ENCODE results near the gene ZIC1.

The ZIC1 gene

GRCh38 chr3:147409143-147410115 lies at the start of gene ZIC1:
TSS of gene ZIC1 (plus strand) at chr3:147409365. CDS start at chr3:147410113, 748 bp downstream.
- Histone ChIP-seq H3K36me3 (ENCODE audit: control insufficient read depth, insufficient read depth, low read length) (no peaks in the 10 kb centered on the region), H3K4me2 (ENCODE audit: low read length) (no peak within 1 kb of the TSS), H3K4me3 (ENCODE audit: low read depth, low read length) (no peak within 1 kb of the TSS), H3K9ac (no peak within 1 kb of the TSS), H3K4me1 (no peaks in the 10 kb centered on the region), H3K27ac (no peak within 1 kb of the TSS), H3K9me3 (ENCODE audit: control insufficient read depth, low read length) (no peaks in the 10 kb centered on the region), H2AFZ (no peak within 1 kb of the TSS), H3K27me3 (ENCODE audit: control insufficient read depth, insufficient read depth, low read length) (peaks cover 23% of the 10 kb centered on the region), H3K79me2 (no peaks in the 10 kb centered on the region)
- TF ChIP-seq CTCF (IDR thresholded peaks at IDR 0.05), result no peak

DNA sequence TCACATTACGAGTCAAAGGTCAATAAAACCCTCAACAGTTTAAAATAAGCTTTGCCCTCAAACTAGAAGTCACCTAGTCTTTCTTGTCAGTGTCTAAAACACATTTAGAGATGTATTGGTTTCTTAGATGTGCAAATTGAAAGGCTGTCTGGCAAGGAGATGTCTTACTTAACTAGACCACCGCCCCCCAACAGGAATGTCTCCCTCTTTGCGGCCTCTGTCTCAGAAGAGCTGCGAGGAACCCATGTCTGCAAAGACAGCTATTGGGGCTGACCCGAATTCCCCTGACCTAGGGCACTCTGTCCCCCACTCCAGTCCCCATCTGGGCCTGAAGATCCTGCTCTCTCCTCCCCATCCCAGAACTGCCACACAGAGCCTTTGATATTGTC lies 49.1 kb upstream of the ZIC1 start:
- no peak for TF ChIP-seq CTCF (IDR thresholded peaks at IDR 0.05)
- Histone ChIP-seq H3K27ac (no peak overlapping the region), H3K4me2 (ENCODE audit: low read length) (no peak overlapping the region), H3K79me2 (no peaks in the 10 kb centered on the region), H2AFZ (no peak overlapping the region), H3K36me3 (ENCODE audit: control insufficient read depth, insufficient read depth, low read length) (no peaks in the 10 kb centered on the region), H3K4me1 (no peaks in the 10 kb centered on the region), H3K4me3 (ENCODE audit: low read depth, low read length) (no peak overlapping the region), H3K9me3 (ENCODE audit: control insufficient read depth, low read length) (no peaks in the 10 kb centered on the region), H3K9ac (no peak overlapping the region), H3K27me3 (ENCODE audit: control insufficient read depth, insufficient read depth, low read length) (peaks cover 6% of the 10 kb centered on the region)

DNA sequence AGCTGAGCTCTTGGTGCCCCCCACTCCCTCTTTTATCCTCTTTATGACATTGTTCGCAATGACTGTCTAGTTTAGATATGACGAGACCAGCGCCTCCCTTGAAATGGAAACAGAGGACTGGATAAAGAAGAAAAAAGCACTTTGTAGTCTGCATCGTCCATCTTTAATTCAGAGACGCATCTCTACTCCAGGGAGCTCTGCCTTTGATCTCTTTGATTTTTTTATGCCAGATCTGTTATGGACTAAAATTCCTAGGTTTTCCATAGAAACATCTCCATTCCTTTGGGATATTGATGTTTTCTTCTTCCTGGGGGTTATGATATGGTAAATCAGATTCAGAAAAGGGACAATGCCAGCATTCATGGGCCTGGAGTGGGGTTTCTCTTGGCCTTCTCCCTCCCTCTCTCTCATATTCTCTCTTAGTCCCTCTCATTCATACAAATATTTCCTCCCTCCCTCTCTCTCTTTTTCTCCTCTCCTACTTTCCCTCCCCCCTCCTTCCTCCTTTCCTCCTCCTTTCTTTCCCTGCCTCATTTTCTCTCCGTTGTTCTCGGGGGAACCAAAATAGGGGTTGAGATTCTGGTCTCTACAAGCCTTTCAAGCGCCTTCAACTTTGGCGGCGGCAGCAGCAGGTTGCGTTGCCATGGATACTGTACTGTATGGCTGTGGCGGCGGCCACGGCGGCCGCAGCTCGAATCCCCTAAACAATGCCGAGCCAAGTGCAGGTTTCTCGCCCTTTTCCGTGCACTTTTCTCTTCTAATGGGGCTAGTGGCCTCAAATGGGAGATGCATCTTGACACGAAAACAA lies 48.3 kb upstream of the ZIC1 start:
- Histone ChIP-seq H3K4me1 (no peaks in the 10 kb centered on the region), H3K9me3 (ENCODE audit: control insufficient read depth, low read length) (no peaks in the 10 kb centered on the region), H2AFZ (peak overlapping the region; percentile 42), H3K36me3 (ENCODE audit: control insufficient read depth, insufficient read depth, low read length) (no peaks in the 10 kb centered on the region), H3K4me3 (ENCODE audit: low read depth, low read length) (no peak overlapping the region), H3K27ac (no peak overlapping the region), H3K4me2 (ENCODE audit: low read length) (no peak overlapping the region), H3K9ac (no peak overlapping the region), H3K27me3 (ENCODE audit: control insufficient read depth, insufficient read depth, low read length) (peaks cover 6% of the 10 kb centered on the region), H3K79me2 (no peaks in the 10 kb centered on the region)
- TF ChIP-seq CTCF (IDR thresholded peaks at IDR 0.05), result no peak

DNA sequence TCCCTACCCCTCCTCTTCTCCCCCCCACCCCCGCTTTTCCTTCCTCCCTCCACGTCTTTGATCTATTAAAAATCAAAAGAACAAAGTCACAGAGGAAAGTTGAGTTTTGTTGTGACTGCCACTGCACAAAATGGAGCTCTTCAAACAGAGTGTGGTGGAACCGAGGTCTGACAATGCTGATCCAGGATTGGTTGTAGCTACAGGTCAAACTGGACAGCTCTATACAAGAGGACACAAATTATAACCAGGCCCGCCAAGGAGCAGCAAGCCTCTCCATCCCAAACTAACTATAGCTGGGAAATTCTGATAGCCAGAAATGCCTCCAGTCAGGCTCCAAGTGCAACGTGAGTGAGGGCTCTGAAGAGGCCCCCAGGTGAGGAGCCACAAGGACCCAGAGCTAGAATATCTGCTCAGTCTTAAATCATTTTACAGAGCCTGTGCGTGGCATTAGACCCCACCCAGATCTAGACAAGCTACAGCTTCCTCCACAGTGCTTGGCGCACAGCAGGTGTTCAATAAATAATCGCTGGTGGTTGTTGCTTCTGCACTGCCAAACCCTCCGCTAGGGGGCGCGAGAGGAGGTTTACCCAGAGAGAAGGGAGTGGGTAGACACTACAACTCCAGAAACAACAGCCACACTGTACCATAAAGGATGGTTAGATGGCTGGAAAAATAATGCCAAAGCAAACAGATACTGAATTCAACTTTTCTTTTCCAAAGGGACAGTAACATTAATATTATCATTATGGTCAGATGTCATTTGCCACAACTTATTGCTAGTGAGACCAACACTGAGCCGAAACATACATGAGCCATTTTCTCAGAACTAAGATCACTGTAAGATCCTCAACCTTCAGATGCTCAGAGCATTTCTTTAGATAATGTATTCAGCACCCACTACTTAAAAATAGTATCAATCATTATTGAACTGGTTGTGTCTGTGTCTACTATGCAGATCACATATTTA lies 47.4 kb upstream of the ZIC1 start:
- H3K27me3 ChIP-seq (ENCODE audit: control insufficient read depth, insufficient read depth, low read length), result peaks cover 6% of the 10 kb centered on the region

More for the DNA sequence above, 47.4 kb upstream of the ZIC1 start:
- Histone ChIP-seq H3K9ac (no peak overlapping the region), H3K4me2 (ENCODE audit: low read length) (no peak overlapping the region), H3K79me2 (no peaks in the 10 kb centered on the region), H3K4me3 (ENCODE audit: low read depth, low read length) (no peak overlapping the region), H3K4me1 (no peaks in the 10 kb centered on the region), H3K27ac (no peak overlapping the region), H2AFZ (peak overlapping the region; percentile 42), H3K9me3 (ENCODE audit: control insufficient read depth, low read length) (no peaks in the 10 kb centered on the region), H3K36me3 (ENCODE audit: control insufficient read depth, insufficient read depth, low read length) (no peaks in the 10 kb centered on the region)
- peak; percentile 24 for TF ChIP-seq CTCF (IDR thresholded peaks at IDR 0.05)
